ENCODE results near the gene CXCL17.

The CXCL17 gene

DNA sequence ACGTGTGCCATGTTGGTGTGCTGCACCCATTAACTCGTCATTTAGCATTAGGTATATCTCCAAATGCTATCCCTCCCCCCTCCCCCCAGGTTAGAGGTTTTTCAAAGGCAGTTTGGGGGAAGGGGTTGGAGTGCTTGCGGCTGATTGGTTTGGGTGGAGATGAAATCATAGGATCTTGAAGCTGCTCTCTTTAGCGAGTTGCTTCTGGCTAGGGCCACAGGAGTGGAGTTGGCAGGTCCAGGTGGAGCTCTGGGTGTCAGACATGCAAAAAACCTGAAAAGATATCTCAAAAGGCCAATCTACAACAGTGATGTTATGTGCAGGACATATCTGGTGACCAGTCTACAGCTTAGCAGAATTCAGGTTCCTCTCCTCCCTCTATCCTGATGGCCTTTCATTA, 32.6 kb upstream of the CXCL17 start:
- DNase-seq (ENCODE audit: low read depth, low spot score), result no peak
- Histone ChIP-seq H3K4me1 (ENCODE audit: control insufficient read depth, insufficient read depth, low read length) (peaks cover 12% of the 10 kb centered on the region), H3K9me3 (ENCODE audit: control insufficient read depth, insufficient read depth, low read length) (no peaks in the 10 kb centered on the region), H3K36me3 (ENCODE audit: control insufficient read depth, insufficient read depth, low read length) (no peaks in the 10 kb centered on the region), H3K27ac (ENCODE audit: low read length) (no peak overlapping the region), H3K4me3 (ENCODE audit: low read length) (no peak overlapping the region), H3K27me3 (ENCODE audit: control insufficient read depth, insufficient read depth, low read length) (no peaks in the 10 kb centered on the region)
- WGBS (ENCODE audit: insufficient coverage, insufficient read length), result no CpG with 5 or more reads among the region's 4 CpGs

DNA sequence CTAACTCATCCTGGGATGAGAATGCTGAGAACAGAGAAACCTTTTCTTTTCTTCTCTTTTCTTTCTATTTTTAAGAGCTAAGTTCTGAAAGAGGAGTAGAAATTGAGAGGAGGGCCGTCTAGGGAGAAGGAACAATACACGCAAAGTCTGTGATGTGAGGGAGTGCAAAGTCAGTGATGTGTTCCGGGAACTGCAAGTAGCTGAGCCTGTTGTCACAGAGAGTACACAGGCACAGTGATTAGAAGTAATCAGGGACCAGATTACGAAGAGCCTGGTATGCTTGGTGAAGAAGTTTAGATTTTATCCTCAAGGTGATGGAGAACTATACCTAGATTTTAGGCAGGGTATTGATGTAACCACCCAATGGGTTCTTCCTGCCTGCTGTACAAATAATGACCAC, 32.0 kb upstream of the CXCL17 start:
- Histone ChIP-seq H3K27me3 (ENCODE audit: control insufficient read depth, insufficient read depth, low read length) (no peaks in the 10 kb centered on the region), H3K36me3 (ENCODE audit: control insufficient read depth, insufficient read depth, low read length) (no peaks in the 10 kb centered on the region), H3K27ac (ENCODE audit: low read length) (peak overlapping the region; percentile 95), H3K4me1 (ENCODE audit: control insufficient read depth, insufficient read depth, low read length) (peaks cover 12% of the 10 kb centered on the region), H3K4me3 (ENCODE audit: low read length) (no peak overlapping the region), H3K9me3 (ENCODE audit: control insufficient read depth, insufficient read depth, low read length) (no peaks in the 10 kb centered on the region)
- no peak for DNase-seq (ENCODE audit: low read depth, low spot score)
- no CpG with 5 or more reads among the region's 4 CpGs for WGBS (ENCODE audit: insufficient coverage, insufficient read length)

DNA sequence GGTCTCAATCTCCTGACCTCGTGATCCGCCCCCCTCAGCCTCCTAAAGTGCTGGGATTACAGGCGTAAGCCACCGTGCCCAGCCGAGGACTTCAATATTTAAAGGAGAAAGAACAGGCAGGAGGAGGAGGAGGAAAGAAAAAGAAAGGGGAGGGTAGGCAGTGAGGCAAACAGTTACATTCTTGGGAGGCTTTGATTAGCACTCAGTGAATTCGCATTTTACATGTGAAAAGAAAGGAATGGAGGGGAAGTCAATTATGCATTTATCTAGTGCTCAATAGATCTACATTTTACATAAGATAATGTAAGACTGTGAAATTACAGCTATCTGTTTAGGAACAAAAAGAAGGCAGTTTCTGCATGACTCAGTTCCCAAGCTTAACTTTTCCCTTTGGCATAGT, 30.9 kb upstream of the CXCL17 start:
- H3K27me3 ChIP-seq (ENCODE audit: control insufficient read depth, insufficient read depth, low read length), result no peaks in the 10 kb centered on the region
- H3K9me3 ChIP-seq (ENCODE audit: control insufficient read depth, insufficient read depth, low read length), result no peaks in the 10 kb centered on the region
- H3K4me3 ChIP-seq (ENCODE audit: low read length), result no peak overlapping the region
- peak overlapping the region; percentile 60 for H3K27ac ChIP-seq (ENCODE audit: low read length)
- WGBS (ENCODE audit: insufficient coverage, insufficient read length), result no CpG with 5 or more reads among the region's 6 CpGs
- peaks cover 12% of the 10 kb centered on the region for H3K4me1 ChIP-seq (ENCODE audit: control insufficient read depth, insufficient read depth, low read length)
- DNase-seq (ENCODE audit: low read depth, low spot score), result no peak
- no peaks in the 10 kb centered on the region for H3K36me3 ChIP-seq (ENCODE audit: control insufficient read depth, insufficient read depth, low read length)

- no peaks in the 10 kb centered on the region for H3K36me3 ChIP-seq (ENCODE audit: control insufficient read depth, insufficient read depth, low read length)
- no peaks in the 10 kb centered on the region for H3K27me3 ChIP-seq (ENCODE audit: control insufficient read depth, insufficient read depth, low read length)
- H3K4me1 ChIP-seq (ENCODE audit: control insufficient read depth, insufficient read depth, low read length), result peaks cover 12% of the 10 kb centered on the region
- no peak overlapping the region for H3K4me3 ChIP-seq (ENCODE audit: low read length)
- no peaks in the 10 kb centered on the region for H3K9me3 ChIP-seq (ENCODE audit: control insufficient read depth, insufficient read depth, low read length)
- H3K27ac ChIP-seq (ENCODE audit: low read length), result peak overlapping the region; percentile 33
- no peak for DNase-seq (ENCODE audit: low read depth, low spot score)
- no CpG with 5 or more reads among the region's 7 CpGs for WGBS (ENCODE audit: insufficient coverage, insufficient read length)
Observed at GRCh38 chr19:42472402-42473147, 29.8 kb upstream of the CXCL17 start.

DNA sequence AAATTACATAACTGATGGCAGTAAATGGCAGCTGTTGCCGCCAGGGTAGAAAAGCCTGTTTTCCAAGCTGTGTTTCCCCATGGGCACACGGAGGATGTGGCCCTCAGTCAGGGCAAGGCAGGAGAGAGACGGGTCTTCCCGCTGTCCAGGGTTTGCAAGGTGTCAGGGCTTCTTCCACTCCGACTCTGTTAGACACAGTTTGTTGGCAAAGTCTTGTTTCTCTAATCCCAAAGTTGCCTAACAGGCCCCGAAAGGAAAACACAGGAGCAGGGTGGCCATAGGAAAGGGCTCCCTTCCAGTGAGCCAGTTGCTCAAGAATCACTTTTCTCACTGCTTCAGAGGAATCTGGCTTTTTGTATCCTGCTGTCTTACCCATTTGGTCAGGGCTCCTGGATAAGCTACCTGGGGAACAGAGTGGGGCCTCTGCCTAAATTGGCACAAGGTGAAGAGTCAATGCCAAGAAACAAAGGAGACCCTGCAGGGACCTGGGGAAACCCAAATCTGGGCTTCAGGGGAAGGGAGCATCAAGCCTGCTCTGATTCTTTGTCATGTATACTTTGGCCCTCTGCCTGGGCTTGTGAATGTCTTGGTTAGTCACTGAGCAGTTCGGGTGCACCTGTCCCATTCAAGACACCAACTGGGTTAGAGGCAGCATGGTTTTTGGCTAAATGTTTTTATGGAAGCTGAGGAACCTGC, 29.0 kb upstream of the CXCL17 start:
- Histone ChIP-seq H3K4me3 (ENCODE audit: low read length) (no peak overlapping the region), H3K9me3 (ENCODE audit: control insufficient read depth, insufficient read depth, low read length) (no peaks in the 10 kb centered on the region), H3K4me1 (ENCODE audit: control insufficient read depth, insufficient read depth, low read length) (peaks cover 12% of the 10 kb centered on the region), H3K36me3 (ENCODE audit: control insufficient read depth, insufficient read depth, low read length) (no peaks in the 10 kb centered on the region), H3K27me3 (ENCODE audit: control insufficient read depth, insufficient read depth, low read length) (no peaks in the 10 kb centered on the region), H3K27ac (ENCODE audit: low read length) (no peak overlapping the region)
- DNase-seq (ENCODE audit: low read depth, low spot score), result no peak
- no CpG with 5 or more reads among the region's 7 CpGs for WGBS (ENCODE audit: insufficient coverage, insufficient read length)

DNA sequence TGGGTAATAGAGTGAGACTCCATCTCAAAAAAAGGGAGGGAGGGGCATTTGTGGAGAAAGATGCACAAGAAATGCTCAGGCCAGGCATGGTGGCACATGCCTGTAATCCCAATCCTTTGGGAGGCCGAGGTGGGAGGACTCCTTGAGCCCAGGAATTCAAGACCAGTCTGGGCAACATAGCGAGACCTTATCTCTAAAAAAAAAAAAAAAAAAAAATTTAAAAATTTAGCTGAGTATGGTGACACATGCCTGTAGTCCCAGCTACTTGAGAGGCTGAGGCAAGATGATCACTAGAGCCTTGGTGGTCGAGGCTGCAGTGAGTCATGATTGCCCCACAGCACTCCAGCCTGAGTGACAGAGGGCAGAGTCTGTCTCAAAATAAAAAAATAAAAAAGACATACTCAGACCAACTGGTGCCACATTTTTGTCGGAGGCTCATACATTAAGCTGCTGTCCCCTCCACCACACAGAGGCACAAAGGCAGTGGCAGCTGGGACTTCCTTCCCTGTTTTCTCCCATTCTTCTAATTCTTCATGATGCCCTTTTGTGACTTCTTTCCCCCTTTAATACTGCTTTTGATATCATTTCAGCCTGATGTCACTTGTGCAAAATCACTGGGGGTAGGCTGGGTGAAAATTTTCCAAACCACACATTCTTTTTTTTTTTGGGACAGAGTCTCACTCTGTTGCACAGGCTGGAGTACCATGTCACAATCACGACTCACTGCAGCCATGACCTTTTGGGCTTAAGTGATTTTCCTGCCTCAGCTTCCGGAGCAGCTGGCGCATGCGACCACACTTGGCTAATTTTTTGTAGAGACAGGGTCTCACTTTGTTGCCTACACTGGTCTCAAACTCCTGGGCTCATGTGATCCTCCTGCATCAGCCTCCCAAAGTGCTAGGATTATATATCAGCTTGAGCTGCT, 26.8 kb upstream of the CXCL17 start:
- no peaks in the 10 kb centered on the region for H3K9me3 ChIP-seq (ENCODE audit: control insufficient read depth, insufficient read depth, low read length)
- H3K27ac ChIP-seq (ENCODE audit: low read length), result no peak overlapping the region
- no peaks in the 10 kb centered on the region for H3K36me3 ChIP-seq (ENCODE audit: control insufficient read depth, insufficient read depth, low read length)
- no peak overlapping the region for H3K4me3 ChIP-seq (ENCODE audit: low read length)
- DNase-seq (ENCODE audit: low read depth, low spot score), result no peak
- H3K27me3 ChIP-seq (ENCODE audit: control insufficient read depth, insufficient read depth, low read length), result no peaks in the 10 kb centered on the region
- WGBS (ENCODE audit: insufficient coverage, insufficient read length), result no CpG with 5 or more reads among the region's 8 CpGs
- peaks cover 4% of the 10 kb centered on the region; the same call in 1 of the 2 replicates for H3K4me1 ChIP-seq (ENCODE audit: control insufficient read depth, insufficient read depth, low read length)

DNA sequence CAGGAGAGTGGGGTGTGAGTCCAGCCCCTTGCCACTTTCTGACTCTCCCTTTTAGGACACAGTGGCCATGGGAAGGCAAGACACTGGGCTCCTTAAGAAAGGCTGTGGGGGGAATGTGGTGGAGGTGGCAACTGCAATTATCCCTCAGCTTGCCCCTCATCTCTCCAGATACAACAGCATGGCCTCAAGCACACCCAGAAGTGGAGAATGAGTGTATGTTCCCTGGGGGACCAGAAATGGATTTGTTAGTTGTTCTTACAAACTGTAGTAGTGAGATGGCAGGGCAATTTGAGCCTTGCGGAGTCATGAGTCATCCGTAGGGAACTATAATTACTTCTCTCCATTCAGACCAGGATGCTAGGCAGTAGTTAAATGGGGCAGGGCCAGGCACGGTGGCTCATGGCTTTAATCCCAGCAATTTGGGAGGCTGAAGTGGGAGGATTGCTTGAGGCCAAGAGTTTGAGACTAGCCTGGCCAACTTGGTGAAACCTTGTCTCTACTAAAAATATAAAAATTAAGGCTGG, 25.6 kb upstream of the CXCL17 start:
- H3K4me3 ChIP-seq (ENCODE audit: low read length), result no peak overlapping the region
- no peak overlapping the region for H3K27ac ChIP-seq (ENCODE audit: low read length)
- H3K36me3 ChIP-seq (ENCODE audit: control insufficient read depth, insufficient read depth, low read length), result no peaks in the 10 kb centered on the region
- H3K9me3 ChIP-seq (ENCODE audit: control insufficient read depth, insufficient read depth, low read length), result no peaks in the 10 kb centered on the region
- no CpG with 5 or more reads among the region's 3 CpGs for whole genome bisulfite sequencing (ENCODE audit: insufficient coverage, insufficient read length)
- no peak for DNase-seq (ENCODE audit: low read depth, low spot score)
- no peaks in the 10 kb centered on the region for H3K27me3 ChIP-seq (ENCODE audit: control insufficient read depth, insufficient read depth, low read length)
- H3K4me1 ChIP-seq (ENCODE audit: control insufficient read depth, insufficient read depth, low read length), result peaks cover 4% of the 10 kb centered on the region; the same call in 1 of the 2 replicates

DNA sequence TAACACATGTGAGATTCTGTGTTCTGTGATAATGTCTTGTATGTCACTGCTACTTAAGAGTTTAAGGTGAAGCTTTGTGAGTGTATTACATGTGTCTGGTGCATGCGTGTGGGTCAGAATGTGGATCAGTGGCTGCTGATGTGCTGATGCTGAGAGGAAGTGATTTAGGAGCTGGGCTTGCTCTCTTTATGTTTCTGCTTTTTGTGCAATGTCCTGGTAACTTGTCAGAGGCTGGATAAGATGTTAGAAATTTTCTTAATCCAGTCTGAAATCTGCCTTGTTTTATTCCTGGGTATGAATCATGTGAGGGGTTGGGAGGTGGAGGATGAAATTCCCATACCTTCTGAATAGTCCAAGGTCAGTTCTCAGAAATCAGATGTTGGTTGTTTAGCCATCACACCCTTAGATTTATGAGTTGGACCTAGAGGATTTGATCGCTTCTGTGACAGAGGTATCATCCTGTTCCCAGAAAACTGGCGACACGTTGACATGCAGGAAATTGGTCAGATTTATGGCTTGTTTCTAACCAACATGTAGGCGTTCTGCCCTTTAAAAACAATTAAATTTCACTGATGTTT, 24.5 kb upstream of the CXCL17 start:
- H3K4me1 ChIP-seq (ENCODE audit: control insufficient read depth, insufficient read depth, low read length), result peaks cover 1% of the 10 kb centered on the region; the same call in 1 of the 2 replicates
- H3K4me3 ChIP-seq (ENCODE audit: low read length), result no peak overlapping the region
- no peaks in the 10 kb centered on the region for H3K36me3 ChIP-seq (ENCODE audit: control insufficient read depth, insufficient read depth, low read length)
- DNase-seq (ENCODE audit: low read depth, low spot score), result no peak
- no peaks in the 10 kb centered on the region for H3K27me3 ChIP-seq (ENCODE audit: control insufficient read depth, insufficient read depth, low read length)
- WGBS (ENCODE audit: insufficient coverage, insufficient read length), result no CpG with 5 or more reads among the region's 5 CpGs
- no peaks in the 10 kb centered on the region for H3K9me3 ChIP-seq (ENCODE audit: control insufficient read depth, insufficient read depth, low read length)
- H3K27ac ChIP-seq (ENCODE audit: low read length), result no peak overlapping the region

GRCh38 chr19:42466521-42467182, 23.9 kb upstream of the CXCL17 start:
- DNase-seq (ENCODE audit: low read depth, low spot score), result no peak
- WGBS (ENCODE audit: insufficient coverage, insufficient read length), result no CpG with 5 or more reads among the region's 5 CpGs
- no peaks in the 10 kb centered on the region for H3K4me1 ChIP-seq (ENCODE audit: control insufficient read depth, insufficient read depth, low read length)
- H3K27ac ChIP-seq (ENCODE audit: low read length), result no peak overlapping the region
- H3K36me3 ChIP-seq (ENCODE audit: control insufficient read depth, insufficient read depth, low read length), result no peaks in the 10 kb centered on the region
- H3K9me3 ChIP-seq (ENCODE audit: control insufficient read depth, insufficient read depth, low read length), result no peaks in the 10 kb centered on the region
- no peaks in the 10 kb centered on the region for H3K27me3 ChIP-seq (ENCODE audit: control insufficient read depth, insufficient read depth, low read length)
- H3K4me3 ChIP-seq (ENCODE audit: low read length), result no peak overlapping the region
